HepG2 (cell line): Measurements from ENCODE around the gene PCAT7. TPM values are rescaled to one million over a fixed set of nuclear protein-coding genes. Genes with fewer than 3 reads are reported as not detected.

Source experiments
- ATAC-seq: fragments of 200-7000 bp; cut with Tn5 transposase; 3 replicates; pipeline ENCODE4 v1.9.1; 2020; ENCODE audit warnings: mild to moderate bottlenecking, moderate library complexity
- BruUV-seq: library from RNA; stranded (reverse); fragments of 400-500 nt; replicated peaks from 2 replicates; lab custom pipeline; 2021; lab: Mats Ljungman, UMichigan
- CTCF ChIA-PET: fragments of 300-600 bp; formaldehyde crosslinking; extraction: SDS; loops from one replicate; lab custom pipeline; 2021; ENCODE audit warnings: low total read pairs, inconsistent platforms, low intra/inter-chr PET ratio; lab: Yijun Ruan, JAX
- POLR2A ChIA-PET: fragments of 350-600 bp; sonication (Branson Sonifier 250); formaldehyde crosslinking; loops from one replicate; lab custom pipeline; 2020; ENCODE audit warnings: antibody characterized with exemption, inconsistent platforms; lab: Yijun Ruan, JAX
- DNase-seq: peaks from one replicate; pipeline ENCODE4 v3.0.0-alpha.2; 2015; ENCODE audit warnings: low spot score
- FAIRE-seq: peaks from 3 replicates; lab custom pipeline; 2011; peaks lifted over from hg19 to GRCh38; lab: Jason Lieb, UNC
- H2AFZ ChIP-seq: one replicate; pipeline ENCODE4 v1.6.1; 2011; ENCODE audit warnings: low read length, inconsistent platforms
- H3K27ac ChIP-seq: fragments of 300-600 bp; 3 replicates; pipeline ENCODE4 v1.8.0; 2011; ENCODE audit warnings: mixed run types, mild to moderate bottlenecking, mixed read lengths, low read length, inconsistent platforms; ENCODE audit not compliant: insufficient read depth; ENCODE audit errors: extremely low read length
- H3K27me3 ChIP-seq, 2 experiments: fragments of 200-600 bp in 1 of 2; 2 replicates in 1 of 2; 3 replicates in 1 of 2; pipeline versions ENCODE4 v1.6.0 to v1.8.0; 2011; ENCODE audit warnings: low read length in 2 of 2, mild to moderate bottlenecking in 2 of 2, moderate library complexity in 2 of 2, inconsistent platforms in 1 of 2; ENCODE audit not compliant: insufficient read depth in 2 of 2, control insufficient read depth in 1 of 2
- H3K36me3 ChIP-seq, 2 experiments: fragments of 200-600 bp in 1 of 2; replicated peaks in 1 of 2; 2 replicates in 1 of 2; 3 replicates in 1 of 2; pipeline versions ENCODE4 v1.5.1 to v1.8.0; 2011; ENCODE audit warnings: low read length in 2 of 2, inconsistent platforms in 1 of 2; ENCODE audit not compliant: insufficient read depth in 2 of 2, control insufficient read depth in 1 of 2
- H3K4me1 ChIP-seq: 2 replicates; pipeline ENCODE4 v1.5.1; 2012; ENCODE audit warnings: low read length, inconsistent platforms; ENCODE audit not compliant: insufficient read depth
- H3K4me2 ChIP-seq: 2 replicates; pipeline ENCODE4 v1.6.0; 2011; ENCODE audit warnings: low read depth, low read length, inconsistent platforms
- H3K4me3 ChIP-seq, 3 experiments: fragments of 200-600 bp in 1 of 3; sonication (generic), shearing (Covaris generic) in 1 of 3; replicated peaks in 1 of 3; 2 replicates each; pipeline ENCODE4 v1.5.1; 2011 to 2016; ENCODE audit warnings: low read length in 3 of 3, inconsistent platforms in 2 of 3, low read depth in 2 of 3, mild to moderate bottlenecking in 2 of 3, control low read depth in 1 of 3, mixed read lengths in 1 of 3; ENCODE audit not compliant: insufficient read depth in 1 of 3
- H3K79me2 ChIP-seq: one replicate; pipeline ENCODE4 v1.6.1; 2011; ENCODE audit warnings: low read length, inconsistent platforms; ENCODE audit not compliant: insufficient read depth
- H3K9ac ChIP-seq: 2 replicates; pipeline ENCODE4 v1.6.0; 2011; ENCODE audit warnings: mild to moderate bottlenecking, low read depth, low read length, inconsistent platforms; ENCODE audit not compliant: insufficient read depth
- H3K9me3 ChIP-seq: 2 replicates; pipeline ENCODE4 v1.5.1; 2012; ENCODE audit warnings: mild to moderate bottlenecking, low read length
- H4K20me1 ChIP-seq: 2 replicates; pipeline ENCODE4 v1.6.0; 2011; ENCODE audit warnings: inconsistent platforms, mild to moderate bottlenecking, low read length, moderate library complexity; ENCODE audit not compliant: insufficient read depth
- MAX ChIP-seq: IDR thresholded peaks from 2 replicates; pipeline ENCODE4 v1.6.1; 2012; ENCODE audit warnings: inconsistent platforms
- REPIN1 ChIP-seq: sonication (generic); formaldehyde crosslinking; IDR thresholded peaks from 2 replicates; pipeline ENCODE4 v1.8.0; 2022; ENCODE audit warnings: missing genetic modification reagents, low read depth, mild to moderate bottlenecking, borderline replicate concordance
- SALL1 ChIP-seq: sonication (generic); formaldehyde crosslinking; IDR thresholded peaks from 2 replicates; pipeline ENCODE4 v1.8.0; 2022; ENCODE audit warnings: mild to moderate bottlenecking, missing genetic modification reagents
- SMC3 ChIP-seq: IDR thresholded peaks from 2 replicates; pipeline ENCODE4 v1.6.1; 2011; ENCODE audit warnings: low read length, improper control_type of control experiment
- TFDP1 ChIP-seq: IDR thresholded peaks from 2 replicates; pipeline ENCODE4 v1.6.1; 2016; ENCODE audit warnings: missing compliant biosample characterization, missing genetic modification reagents, borderline replicate concordance
- TP53 ChIP-seq: sonication (generic); formaldehyde crosslinking; conservative IDR thresholded peaks from 2 replicates; pipeline ENCODE4 v1.4.0; 2020; ENCODE audit warnings: missing genetic modification reagents
- ZNF142 ChIP-seq: sonication (generic); formaldehyde crosslinking; IDR thresholded peaks from 2 replicates; pipeline ENCODE4 v1.4.0; 2020; ENCODE audit warnings: missing genetic modification reagents
- ZNF687 ChIP-seq: sonication (generic); formaldehyde crosslinking; IDR thresholded peaks from 2 replicates; pipeline ENCODE4 v1.5.1; 2020; ENCODE audit warnings: mild to moderate bottlenecking, missing genetic modification reagents, moderate library complexity
- WGBS: methylation state at CpG from one replicate; pipeline ENCODE4 v1.1.6; 2017; ENCODE audit warnings: low lambda C conversion rate; 5-methylcytosine and 5-hydroxymethylcytosine counted together
- in situ Hi-C: cut with HindIII; loops from 2 replicates; pipeline ENCODE4 v1.10.0; 2017; ENCODE audit warnings: low pct_unique_long_range_greater_than_20kb; ENCODE audit not compliant: extremely low pct_ligation_motif_present
- intact Hi-C: fragments of 100-400 bp; cut with micrococcal nuclease; formaldehyde crosslinking; loops from one replicate; pipeline ENCODE4 v1.10.0; 2022; ENCODE audit not compliant: unreplicated experiment
- polyA plus RNA-seq, 8 experiments: library from polyadenylated mRNA; depleted of rRNA in 3 of 8; stranded (reverse) in 7 of 8; unstranded in 1 of 8; fragments of >200 nt; fragmentation: Illumina TruSeq in 4 of 8; extraction: Trizol in 4 of 8; gene quantifications; 2 replicates each; pipeline versions ENCODE4 v1.2.1 to v1.2.3, GENCODE V29; 2011 to 2016; ENCODE audit warnings: low read depth in 4 of 8, missing spikeins in 1 of 8, mixed read lengths in 1 of 8; ENCODE audit not compliant: insufficient read depth in 1 of 8
- total RNA-seq, 5 experiments: library from RNA; depleted of rRNA; stranded (reverse); fragments of >200 nt; fragmentation: Illumina TruSeq; extraction: Trizol; gene quantifications; 2 replicates each; pipeline ENCODE4 v1.2.3, GENCODE V29; 2016; ENCODE audit warnings: low read depth in 1 of 5
- TF ChIP-seq, protein P1 (sequence below): sonication (generic); formaldehyde crosslinking; IDR thresholded peaks from 2 replicates; pipeline ENCODE4 v1.8.1; 2023; ENCODE audit warnings: mild to moderate bottlenecking, missing genetic modification reagents

The PCAT7 gene
- total and polyA plus RNA-seq, 2 of the 13 experiments (the other 11 are each of a cell fraction or from before 2014, with no cell fraction given) = 2.3 to 3.9 TPM

DNA sequence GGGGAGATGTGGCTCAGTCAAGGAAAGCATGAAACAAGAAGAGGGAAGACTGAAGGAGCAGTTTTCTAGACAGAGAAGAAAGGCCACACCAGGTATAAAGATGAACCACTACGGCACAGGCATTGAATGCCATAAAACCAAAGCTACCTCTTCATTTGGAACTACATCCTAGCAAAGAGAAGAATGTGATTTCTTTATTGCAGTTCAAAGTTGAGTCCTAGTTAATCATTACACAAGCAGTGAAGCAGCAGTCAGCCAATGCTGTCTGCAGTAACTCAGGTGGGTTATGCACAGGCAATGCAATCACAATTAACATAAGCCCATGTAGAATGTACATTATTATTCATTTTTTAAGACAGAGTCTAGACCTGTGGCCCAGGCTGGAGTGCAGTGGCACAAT, 21.7 kb upstream of the PCAT7 start (continued):
- no peak for TF ChIP-seq ZNF142 (CRISPR knock-in tag)
- TF ChIP-seq TFDP1 (CRISPR knock-in tag) = no peak
- no peak for TF ChIP-seq TP53 (CRISPR knock-in tag)

DNA sequence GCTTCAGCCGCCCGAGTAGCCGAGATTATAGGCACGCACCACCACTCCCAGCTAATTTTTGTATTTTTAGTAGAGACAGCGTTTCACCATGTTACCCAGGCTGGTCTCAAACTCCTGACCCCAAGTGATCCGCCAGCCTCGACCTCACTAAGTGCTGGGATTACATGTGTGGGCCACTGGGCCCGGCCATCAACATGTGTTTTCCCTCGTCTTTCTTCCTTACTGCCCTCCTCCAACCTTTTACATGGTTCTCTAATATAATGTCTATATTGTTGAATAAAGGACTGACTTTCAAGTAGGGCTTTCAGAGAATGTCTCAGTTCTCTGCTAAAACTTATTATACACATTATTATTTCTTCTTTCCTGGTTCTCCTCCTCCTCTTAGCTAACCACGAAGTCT, 21.3 kb upstream of the PCAT7 start:
- no TSS peak for BruUV-seq
- Histone ChIP-seq H3K4me2 (peak overlapping the region; percentile 77), H3K4me3 (peak overlapping the region; percentile 32 to 55 (median 50); a peak in 5 of 6 replicates), H4K20me1 (no peaks in the 10 kb centered on the region), H3K9ac (peak overlapping the region; percentile 45), H3K36me3 (peaks cover 0 to 3% of the 10 kb centered on the region in 2 experiments; a peak in 1 of 5 replicates), H3K27me3 (no peaks in the 10 kb centered on the region), H3K27ac (peak overlapping the region; percentile 67), H3K79me2 (peaks cover 7% of the 10 kb centered on the region), H3K4me1 (peaks cover 21% of the 10 kb centered on the region), H2AFZ (peak overlapping the region; percentile 1), H3K9me3 (no peaks in the 10 kb centered on the region)
- no peak for TF ChIP-seq REPIN1 (CRISPR knock-in tag)
- TF ChIP-seq SALL1 (CRISPR knock-in tag) = 0 out of 2 replicates have a peak, but pooled peaks have one; percentile 8
- no peak for TF ChIP-seq SMC3
- peak; percentile 13; the same call in 1 of the 2 replicates for TF ChIP-seq ZNF687
- TF ChIP-seq, protein P1, sequence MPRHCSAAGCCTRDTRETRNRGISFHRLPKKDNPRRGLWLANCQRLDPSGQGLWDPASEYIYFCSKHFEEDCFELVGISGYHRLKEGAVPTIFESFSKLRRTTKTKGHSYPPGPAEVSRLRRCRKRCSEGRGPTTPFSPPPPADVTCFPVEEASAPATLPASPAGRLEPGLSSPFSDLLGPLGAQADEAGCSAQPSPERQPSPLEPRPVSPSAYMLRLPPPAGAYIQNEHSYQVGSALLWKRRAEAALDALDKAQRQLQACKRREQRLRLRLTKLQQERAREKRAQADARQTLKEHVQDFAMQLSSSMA (CRISPR knock-in tag) = no peak
- TF ChIP-seq MAX = peak; percentile 16; the same call in 1 of the 2 replicates
- ATAC-seq = peak; percentile 74
- no peak for FAIRE-seq
- intact Hi-C loops = no loop called here
- no peak for DNase-seq
- 14% methylated on average over 10 of the region's 10 CpGs for WGBS
- in situ Hi-C loops = no loop called here
- ChIA-PET CTCF (no interaction called here), POLR2A (interaction anchor here (1.6 kb wide), 1 partner anchor 21 kb away, joined by 4 read pairs; the partner anchor contains the start of gene PCAT7)
